GM19025 (cell line): Measurements from ENCODE around the gene SEZ6.

Source experiments
- ATAC-seq: cut with Tn5 transposase; IDR thresholded peaks from one replicate; pipeline ENCODE4 v1.9.1; 2021; ENCODE audit warnings: mild to moderate bottlenecking, low read depth, moderate library complexity; ENCODE audit not compliant: unreplicated experiment

SEZ6 gene

DNA sequence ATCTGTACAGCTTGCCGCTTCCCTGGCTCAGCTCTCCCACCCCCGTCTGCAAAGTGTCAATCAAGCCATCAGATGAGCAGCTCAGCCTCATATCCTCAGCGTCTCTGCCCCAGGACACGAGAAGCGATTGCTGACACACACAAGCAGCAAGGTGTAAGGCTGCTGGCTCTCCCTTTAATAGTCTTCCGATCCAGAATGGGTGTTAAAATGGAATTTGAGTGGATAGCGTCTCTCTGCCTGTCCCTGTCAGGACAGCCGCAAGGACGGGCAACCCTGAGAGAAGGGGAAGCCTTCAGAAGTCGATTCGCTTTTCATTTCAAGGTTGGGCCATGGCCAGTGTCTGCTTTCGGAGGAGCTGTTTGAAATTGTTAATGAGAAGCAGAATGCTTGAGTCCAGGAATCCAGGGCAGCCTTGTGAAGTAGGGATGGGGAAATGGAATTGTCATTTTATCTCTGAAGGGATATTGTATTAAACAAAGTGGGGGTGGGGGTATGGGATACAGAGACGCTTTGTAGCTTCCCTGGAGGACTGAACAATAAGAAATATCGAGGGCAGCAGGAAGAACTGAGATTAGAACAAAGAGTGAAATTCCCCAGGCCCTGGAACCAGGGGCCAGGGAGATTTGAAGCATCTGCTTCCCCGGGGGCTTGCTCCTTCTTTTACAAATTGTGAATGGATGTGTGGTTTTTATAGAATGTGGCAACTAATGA lies 32.4 kb upstream of the SEZ6 start:
- ATAC-seq = no peak

DNA sequence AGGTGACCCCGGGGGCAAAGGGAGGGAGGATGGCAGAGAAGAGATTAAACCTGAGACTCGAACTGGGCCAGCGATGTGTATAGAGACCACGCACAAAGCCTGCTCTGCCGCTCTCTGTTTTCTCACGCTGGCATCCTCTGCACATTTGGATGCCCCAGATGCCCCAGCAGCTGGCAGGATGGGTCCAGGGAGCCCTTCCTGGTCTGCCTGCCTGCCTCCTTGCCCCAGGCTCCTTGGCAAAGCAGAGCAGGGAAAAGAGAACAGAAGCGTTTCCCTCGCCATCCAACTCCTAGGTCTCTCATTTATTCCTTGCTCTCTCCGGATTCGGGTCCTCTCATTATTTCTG lies 31.9 kb upstream of the SEZ6 start:
- no peak for ATAC-seq

DNA sequence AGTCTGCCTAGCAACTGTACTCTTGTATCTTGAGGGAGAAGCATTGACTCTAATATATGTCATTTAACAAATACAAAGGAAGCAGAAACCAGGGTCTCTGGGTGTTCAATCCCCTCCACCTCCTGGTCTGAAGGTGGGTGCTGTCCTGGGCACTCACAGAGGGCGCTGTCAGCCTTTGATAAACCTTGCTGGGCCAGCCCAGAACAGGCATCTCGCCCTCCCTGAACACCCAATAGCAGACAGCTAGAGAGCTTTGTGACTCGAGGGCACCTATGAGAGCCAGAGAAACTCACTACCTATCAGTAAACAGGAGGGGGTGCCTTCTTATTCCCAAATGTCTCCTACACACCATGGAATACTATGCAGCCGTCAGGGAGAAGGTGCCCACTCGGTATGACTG lies 30.8 kb upstream of the SEZ6 start:
- ATAC-seq = no peak

DNA sequence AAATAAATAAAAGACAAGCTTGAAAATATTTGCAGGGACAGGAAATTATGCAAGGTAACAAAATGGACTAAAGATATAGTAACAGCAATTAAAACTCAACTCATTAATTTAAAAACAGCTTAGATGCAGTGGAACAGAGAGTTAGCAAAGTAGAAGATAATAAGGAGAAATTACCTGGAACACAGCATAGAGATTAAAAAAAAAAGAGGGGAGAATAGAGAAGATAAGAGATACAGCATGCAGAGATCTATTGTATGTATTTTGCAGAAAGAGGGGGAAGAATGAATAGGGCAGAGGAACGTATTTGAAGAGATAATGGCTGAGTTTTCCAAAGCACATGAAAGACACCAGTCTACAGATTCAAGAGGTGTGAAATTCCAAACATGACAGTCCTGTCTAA lies 28.7 kb upstream of the SEZ6 start:
- ATAC-seq = no peak

DNA sequence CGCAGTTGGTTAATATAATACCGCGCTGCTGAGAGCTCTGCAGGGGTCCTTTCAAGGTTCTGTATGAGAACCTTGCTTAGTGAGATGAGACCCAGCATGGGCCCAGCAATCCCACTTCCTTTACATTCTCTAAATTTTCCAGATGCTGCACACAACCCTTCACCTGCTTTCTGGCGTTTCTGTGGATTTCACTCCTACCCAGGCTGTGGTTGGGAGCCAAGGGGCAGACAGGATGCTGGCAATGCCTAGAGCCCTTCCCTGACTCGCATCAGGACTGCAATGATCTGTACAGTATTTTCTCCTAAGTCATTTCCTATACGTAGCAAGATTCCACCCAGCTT lies 27.0 kb upstream of the SEZ6 start:
- no peak for ATAC-seq

DNA sequence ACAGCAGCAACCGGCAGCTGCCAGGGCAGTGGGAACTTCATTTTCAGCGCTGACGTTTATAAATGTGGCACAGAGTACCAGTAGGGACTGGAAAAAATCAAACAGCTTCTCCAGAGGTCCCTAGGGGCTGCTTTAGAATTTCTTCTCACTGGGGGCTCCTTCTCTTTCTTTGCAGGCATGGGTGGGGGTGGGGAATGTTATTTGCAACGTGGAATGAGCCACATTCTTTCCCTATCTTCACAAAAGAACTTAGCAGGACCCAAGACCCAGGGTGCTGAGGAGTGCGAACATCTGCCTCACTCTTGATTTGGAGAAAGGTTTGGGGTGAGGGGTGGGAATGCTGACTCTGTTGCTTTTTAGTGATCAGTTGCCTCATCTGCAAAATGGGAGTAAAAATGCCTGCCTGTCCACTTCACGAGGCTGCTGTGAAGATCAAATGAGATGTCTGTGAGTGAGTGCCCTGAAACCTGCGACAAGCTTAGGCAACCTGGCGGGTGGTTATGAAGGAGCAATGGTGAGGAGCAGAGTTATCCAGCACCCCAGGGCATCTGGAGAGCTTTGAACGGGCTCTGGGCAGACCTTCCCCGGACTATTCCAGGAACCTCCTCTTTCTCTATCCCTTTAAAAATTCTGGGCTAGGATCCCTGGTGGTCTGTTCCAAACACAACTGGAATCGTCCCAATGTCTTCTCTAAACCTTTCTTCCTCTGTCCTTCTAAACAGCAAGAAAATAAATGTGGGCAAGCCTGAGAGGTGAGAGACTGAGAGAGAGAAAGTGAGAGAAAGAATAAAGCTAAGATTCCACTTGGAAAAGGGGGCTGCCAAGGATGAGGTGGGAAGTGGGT lies 26.4 kb upstream of the SEZ6 start:
- no peak for ATAC-seq

DNA sequence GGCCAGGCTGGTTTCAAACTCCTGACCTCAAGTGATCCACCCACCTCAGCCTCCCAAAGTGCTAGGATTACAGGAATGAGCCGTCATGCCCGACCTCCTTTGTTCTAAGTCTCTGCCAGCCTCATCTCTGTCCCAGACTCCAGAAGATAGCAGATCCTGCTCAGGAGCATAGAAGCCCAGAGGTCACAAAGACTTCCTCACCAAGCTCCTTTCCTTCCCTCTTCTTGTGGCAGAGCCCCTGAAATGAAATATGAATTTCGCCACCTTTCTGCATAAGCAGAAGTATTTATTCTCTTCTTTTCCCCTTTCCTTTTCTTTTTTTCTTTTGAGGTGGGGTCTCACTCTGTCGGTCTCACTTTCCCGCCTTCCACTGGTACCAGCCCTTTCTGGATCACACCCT lies 25.7 kb upstream of the SEZ6 start:
- no peak for ATAC-seq

DNA sequence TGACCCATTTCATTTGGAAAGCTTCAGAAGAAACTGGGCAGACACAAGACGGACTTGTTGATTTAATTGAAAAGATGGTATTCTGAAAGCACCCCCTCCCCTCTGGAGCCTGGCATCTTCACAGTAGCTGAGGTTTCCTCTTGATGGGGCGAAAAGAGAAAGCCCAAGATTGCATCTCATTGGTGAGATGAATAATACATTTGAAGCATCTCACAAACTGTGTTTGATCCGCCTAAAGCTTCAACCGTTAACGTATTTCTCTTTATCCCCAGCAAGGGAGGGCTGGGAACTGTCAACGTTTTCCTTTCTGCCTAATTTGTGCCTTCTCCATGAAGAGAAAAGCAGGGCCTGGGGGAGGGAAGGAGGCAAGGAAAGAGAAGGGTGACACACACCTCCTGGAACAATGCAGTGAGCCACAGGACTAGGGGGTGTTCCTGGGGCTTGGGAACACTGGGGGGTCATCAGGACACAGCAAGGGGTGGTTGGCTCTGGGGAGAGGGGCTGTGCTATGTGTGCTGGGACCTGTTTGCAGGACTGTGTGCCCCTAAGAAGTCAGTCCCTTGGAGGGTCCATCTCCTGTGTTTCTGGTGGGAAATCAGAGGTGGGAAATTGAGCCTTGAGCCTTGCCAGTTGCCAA lies 18.6 kb upstream of the SEZ6 start:
- no peak for ATAC-seq

DNA sequence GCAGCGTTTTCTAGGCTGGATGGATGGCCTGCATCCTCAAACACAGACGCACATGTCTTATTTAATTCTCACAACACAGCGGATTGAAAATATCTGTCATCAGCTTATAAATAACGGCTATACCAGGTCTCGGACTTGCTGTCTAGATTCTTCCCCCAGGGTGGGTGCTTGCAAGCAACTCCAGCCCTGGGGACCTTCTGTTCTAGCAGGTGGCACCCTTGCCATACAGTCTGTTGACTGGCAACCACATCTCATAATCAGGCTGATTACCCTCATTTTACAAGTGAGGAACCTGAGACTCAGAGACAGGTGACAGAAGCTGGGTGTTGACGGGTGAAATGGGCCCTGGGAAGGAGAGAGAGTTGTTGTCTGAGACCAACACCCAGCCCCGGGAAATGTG lies 16.2 kb upstream of the SEZ6 start:
- ATAC-seq = no peak

DNA sequence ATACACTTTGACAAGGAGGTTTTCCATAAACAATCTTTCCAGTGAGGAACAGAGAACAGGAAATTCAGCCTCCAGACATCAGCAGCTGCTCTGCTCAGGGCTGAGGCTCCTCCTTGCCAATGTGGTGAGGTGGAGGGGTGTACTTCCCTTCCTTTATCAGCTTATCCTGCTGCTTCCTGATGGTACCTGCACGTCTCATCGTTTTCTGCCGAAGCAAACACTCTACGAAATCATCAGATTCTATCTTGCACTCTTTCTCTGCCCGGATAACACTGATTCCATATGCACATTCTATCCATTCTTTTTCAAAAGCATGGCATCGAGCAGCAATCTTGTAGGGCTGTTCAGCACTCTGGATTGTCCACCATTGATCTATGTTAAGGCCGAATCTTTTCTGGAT lies 15.4 kb upstream of the SEZ6 start:
- ATAC-seq = no peak

DNA sequence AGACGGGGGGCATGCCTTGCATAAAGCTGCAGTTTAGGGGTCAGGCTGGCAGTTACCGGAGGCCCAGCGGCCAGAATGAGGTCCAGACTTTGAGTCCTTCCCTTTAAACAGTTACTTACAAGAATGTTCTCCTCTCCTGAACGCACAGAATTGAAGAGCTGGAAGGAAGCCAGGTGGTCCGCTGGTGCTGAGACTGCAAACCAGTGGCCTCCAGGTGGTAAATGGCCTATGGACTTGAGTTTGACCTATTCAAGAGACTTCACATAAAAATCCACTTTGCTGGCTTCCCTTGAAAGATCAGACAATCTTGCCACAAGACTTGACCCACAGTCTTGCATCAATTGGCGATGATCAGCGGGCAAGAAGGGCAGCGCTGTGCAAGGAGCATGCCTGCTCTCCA lies 14.7 kb upstream of the SEZ6 start:
- no peak for ATAC-seq

DNA sequence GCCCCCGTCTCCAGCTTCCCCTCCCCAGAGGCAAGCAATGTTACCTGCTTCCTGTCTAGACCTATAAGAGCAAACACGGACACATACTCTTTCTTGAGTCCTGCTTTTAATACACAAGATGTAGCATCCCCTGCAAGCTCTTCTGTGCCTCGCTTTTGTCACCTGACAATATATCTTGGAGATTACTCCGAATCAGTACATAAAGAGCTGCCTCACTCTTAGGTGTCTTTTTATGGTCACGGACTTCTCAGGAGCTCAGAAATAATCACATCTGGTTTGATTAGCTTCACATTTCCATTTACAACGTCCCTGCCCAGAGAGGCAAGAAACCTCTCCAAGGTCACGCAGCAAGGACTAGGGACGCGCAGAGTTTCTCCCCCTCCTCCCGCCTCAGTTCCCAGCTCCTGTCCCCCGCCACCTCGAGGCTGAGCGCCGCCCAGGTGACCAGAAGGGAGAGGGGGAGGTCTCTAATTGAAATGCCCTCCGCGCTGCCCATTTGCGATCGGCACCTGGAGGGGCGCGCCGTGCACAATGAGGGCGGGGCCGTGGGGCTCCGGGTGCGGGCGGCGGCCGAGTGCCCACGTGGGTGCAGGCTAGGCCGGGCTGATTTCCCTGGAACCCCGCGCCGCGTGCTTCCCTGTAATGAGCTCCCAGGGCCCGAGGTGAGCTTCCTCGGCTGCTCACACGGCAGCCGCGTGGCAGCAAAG lies 13.8 kb upstream of the SEZ6 start:
- no peak for ATAC-seq

DNA sequence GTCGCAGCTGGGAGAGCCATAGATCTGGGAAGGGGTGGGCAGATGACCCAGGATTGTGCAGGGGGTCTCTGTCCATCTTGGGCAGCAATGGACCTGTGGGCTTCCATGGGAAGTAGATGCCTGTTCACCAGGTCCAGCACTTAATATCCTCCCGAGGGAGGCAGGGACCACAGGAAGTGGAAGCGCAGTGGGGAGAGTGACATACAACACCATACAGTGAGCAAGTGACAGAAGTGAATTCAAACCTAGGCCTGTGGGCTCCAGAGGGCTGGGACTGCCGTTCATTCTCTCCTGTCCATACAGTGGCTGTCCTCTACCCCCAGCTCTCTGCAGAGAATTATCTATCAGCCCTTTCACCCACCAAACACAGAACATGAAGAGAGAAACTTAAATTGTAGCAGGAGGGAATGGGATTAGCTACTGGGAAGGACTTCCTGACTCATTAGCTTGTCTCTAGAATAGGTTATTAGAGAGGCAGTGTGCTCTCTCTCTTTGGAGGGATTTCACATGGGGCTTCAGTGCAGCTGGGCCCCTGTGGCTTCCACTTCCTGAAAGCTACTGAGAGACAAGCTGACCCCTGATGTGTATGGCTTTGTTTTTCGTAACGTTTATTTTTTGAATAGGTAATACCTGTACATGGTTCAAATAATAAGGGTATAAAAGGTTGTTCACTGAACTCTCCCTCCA lies 13.1 kb upstream of the SEZ6 start:
- ATAC-seq = no peak

DNA sequence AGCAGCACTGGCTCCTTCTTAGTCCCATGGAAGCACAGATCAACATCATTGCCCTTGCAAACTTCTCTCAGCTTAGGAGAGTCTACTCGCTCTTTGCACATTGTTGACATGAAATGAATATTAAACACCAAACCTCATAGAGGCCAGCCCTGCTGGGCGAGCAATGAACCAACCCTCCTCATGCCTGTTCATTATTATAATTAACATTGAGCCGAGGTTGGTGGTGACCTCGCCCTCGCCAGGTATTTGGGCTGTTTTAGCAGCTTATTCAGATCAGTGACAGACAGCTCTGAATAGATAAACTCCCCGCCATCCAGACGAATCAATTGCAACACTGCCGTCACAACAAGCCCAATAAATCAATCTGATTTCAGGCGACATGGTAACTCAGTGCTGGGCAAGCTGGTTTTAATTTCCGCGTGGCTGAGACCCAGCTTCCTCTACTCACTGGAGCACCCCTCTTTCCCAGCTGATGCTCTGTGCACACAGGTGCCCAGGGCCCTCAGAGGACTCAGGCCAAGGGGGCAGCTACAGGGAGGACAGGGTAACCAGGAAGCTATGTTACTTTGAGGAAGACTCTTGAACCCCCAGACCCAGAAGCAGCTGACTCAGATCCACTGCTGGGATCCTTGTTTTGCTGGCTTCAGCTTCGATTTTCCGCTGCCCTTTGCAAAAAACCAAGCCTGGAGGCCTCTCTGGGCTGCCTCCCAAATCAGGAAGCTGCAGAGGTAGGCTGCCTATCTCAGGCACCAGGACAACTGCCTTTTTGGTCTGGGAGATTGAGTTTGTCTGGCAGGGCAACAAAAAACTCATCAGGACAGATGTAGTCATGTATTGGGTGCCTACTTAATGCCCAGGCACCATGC lies 10.7 kb upstream of the SEZ6 start:
- ATAC-seq = no peak

DNA sequence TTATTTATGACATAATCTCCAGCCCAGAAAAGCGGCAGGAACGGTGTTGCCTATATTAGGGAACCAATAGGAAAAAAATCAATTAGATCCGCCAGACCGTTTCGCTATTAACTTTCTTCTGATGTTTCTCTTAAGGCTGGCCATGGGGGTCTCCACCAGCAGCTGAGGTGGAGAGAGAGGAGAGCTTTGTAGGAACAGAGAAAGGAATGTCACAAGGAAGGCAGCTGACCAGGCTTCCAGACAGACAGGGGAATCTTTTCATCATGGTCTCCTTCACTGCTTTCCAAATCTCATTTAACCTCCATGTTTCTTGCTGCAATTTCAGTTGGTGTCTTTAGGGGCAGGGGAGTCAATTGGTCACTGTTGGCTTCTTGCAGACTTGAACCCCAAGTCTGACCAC lies 8.9 kb upstream of the SEZ6 start:
- ATAC-seq = no peak

DNA sequence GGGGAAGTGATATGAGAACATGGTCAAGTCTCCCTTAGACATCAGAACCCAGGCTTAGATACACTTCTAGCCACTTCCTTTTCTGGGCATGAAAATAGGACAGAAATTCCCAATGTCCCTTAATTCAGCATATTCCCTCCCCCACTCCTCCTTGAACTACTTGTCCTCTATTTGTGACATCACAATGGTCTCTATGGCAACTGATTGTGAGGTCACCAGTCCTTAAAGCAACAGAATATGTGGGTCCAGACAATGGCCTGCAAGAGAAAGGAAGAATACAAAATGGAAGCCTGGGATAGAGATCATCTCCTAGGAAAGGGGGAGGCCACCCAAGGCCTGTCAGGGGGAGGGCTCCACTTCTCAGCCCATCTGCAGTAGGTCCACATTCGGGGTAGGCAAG lies 6.7 kb upstream of the SEZ6 start:
- no peak for ATAC-seq

DNA sequence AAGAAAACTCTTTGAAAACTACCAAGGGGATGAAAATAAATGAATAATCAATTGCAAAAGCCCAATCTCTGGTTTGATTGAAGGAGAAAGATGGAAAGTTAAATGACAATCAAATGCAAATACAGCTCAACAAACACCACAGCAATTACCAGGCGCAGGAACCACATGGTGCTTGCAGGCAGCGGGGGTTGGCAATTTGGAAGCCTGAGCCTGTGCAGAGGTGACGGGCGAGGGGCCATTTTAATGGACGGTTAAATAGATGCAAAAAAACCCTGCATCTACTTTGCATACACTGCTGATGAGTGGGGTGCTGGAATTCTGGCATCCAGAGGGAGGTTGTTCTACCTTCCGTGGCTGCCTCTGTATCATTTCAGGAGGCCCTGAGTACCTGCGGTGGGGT lies 4.8 kb upstream of the SEZ6 start:
- ATAC-seq = no peak

DNA sequence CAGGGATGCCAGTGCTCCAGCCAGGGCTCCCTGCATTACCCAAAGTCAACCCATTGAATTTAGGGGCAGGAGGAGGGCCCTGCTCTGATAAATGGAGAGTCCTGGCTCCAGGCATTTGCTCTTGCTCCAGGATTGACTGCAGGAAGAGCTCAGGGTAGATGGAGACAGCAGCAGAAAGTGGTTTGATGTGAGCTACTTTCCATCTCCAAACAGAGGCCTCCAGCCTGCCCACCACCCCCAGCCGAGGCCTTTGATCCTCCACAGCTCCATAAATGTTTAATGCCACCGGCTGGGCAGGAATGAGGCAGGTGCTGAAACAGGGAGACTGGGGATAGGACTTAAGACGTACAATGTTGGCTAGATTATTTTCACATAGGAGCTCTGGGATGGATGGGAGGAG lies 4.3 kb upstream of the SEZ6 start:
- no peak for ATAC-seq

DNA sequence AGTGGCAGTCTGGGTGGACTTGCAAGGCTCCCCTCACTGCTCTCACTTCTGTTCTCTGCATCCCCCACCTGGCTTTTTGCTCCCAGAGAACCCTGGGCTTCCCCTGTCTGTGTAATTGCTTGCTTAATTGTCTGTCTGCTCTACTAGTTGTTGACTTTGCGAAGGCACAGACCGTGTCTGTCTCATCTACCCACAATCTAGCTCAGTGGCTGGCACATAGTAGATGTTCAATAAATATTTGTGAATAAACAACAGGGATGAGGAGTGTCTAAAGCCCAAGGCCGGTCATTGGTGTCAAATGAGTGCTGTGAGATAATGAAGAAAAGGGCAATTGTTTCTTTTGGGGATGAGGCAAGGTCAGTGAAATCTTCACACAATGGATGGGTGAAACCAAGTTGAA lies 2.8 kb upstream of the SEZ6 start:
- ATAC-seq = no peak
